ENCODE data around the gene VANGL2.

DNA sequence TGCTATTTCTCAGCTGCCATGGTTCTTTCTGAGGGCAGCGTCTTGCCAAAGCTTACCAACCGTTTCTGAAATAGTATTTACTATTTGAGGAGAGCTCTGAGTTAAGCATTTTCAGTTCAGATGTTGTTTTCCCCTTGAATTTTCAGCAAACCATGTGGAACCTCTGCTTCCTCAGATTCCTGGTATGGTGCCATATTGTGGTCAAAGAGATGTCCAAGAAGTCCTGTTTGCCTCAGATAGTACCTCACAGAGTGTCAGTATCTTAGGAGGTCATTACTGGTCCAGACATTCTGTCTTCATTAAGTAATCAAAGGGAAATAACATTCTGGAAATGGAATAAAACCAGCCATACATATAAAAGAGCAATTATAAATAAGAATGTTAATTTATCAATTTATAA lies 36.6 kb downstream of the VANGL2 start:
- TF ChIP-seq, protein P1, sequence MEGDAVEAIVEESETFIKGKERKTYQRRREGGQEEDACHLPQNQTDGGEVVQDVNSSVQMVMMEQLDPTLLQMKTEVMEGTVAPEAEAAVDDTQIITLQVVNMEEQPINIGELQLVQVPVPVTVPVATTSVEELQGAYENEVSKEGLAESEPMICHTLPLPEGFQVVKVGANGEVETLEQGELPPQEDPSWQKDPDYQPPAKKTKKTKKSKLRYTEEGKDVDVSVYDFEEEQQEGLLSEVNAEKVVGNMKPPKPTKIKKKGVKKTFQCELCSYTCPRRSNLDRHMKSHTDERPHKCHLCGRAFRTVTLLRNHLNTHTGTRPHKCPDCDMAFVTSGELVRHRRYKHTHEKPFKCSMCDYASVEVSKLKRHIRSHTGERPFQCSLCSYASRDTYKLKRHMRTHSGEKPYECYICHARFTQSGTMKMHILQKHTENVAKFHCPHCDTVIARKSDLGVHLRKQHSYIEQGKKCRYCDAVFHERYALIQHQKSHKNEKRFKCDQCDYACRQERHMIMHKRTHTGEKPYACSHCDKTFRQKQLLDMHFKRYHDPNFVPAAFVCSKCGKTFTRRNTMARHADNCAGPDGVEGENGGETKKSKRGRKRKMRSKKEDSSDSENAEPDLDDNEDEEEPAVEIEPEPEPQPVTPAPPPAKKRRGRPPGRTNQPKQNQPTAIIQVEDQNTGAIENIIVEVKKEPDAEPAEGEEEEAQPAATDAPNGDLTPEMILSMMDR (IDR thresholded peaks at IDR 0.05), result no peak
- TF ChIP-seq EP300 (IDR thresholded peaks at IDR 0.05) (no peak), MYC (IDR thresholded peaks at IDR 0.05; ENCODE audit: borderline replicate concordance, low read length) (no peak), JUNB (IDR thresholded peaks at IDR 0.05) (no peak), POLR2A (IDR thresholded peaks at IDR 0.05; ENCODE audit: low read length) (no peak)
- TF ChIP-seq, protein P2, sequence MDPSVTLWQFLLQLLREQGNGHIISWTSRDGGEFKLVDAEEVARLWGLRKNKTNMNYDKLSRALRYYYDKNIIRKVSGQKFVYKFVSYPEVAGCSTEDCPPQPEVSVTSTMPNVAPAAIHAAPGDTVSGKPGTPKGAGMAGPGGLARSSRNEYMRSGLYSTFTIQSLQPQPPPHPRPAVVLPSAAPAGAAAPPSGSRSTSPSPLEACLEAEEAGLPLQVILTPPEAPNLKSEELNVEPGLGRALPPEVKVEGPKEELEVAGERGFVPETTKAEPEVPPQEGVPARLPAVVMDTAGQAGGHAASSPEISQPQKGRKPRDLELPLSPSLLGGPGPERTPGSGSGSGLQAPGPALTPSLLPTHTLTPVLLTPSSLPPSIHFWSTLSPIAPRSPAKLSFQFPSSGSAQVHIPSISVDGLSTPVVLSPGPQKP (IDR thresholded peaks at IDR 0.05; ENCODE audit: low read depth, low read length), result no peak
- TF ChIP-seq, protein P3, sequence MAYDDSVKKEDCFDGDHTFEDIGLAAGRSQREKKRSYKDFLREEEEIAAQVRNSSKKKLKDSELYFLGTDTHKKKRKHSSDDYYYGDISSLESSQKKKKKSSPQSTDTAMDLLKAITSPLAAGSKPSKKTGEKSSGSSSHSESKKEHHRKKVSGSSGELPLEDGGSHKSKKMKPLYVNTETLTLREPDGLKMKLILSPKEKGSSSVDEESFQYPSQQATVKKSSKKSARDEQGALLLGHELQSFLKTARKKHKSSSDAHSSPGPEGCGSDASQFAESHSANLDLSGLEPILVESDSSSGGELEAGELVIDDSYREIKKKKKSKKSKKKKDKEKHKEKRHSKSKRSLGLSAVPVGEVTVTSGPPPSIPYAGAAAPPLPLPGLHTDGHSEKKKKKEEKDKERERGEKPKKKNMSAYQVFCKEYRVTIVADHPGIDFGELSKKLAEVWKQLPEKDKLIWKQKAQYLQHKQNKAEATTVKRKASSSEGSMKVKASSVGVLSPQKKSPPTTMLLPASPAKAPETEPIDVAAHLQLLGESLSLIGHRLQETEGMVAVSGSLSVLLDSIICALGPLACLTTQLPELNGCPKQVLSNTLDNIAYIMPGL (CRISPR knock-in tag; IDR thresholded peaks at IDR 0.05; ENCODE audit: borderline replicate concordance), result no peak

All from A549 (cell line).